Upper lobe of left lung (tissue), 6 donors: Measurements from ENCODE around the gene WNK2. TPM values are rescaled to one million over a fixed set of nuclear protein-coding genes. Genes with fewer than 3 reads are reported as not detected.
"Not testable (repeated sequence)": the region's sequence is repeated elsewhere in the genome, so short reads cannot be mapped to it uniquely, and the experiment has no call there.

Source experiments
- ATAC-seq, 2 donors: fragments of 200-7000 bp; cut with Tn5 transposase; one replicate each; pipeline ENCODE4 v1.9.1; 2022; ENCODE audit warnings: mild to moderate bottlenecking in 2 of 2, moderate library complexity in 2 of 2; ENCODE audit not compliant: low FRiP score in 2 of 2
- DNase-seq, 2 donors: peaks; one replicate each; pipeline ENCODE4 v3.0.0-alpha.2; 2019 to 2020
- H3K27ac ChIP-seq, 4 donors: fragments of 200-600 bp; sonication (generic); one replicate each; pipeline ENCODE4 v1.5.1; 2016 to 2019
- H3K27me3 ChIP-seq, 4 donors: fragments of 200-600 bp; sonication (generic); one replicate each; pipeline ENCODE4 v1.5.1; 2017 to 2019
- H3K36me3 ChIP-seq, 4 donors: fragments of 200-600 bp; sonication (generic); one replicate each; pipeline ENCODE4 v1.5.1; 2016 to 2019
- H3K4me1 ChIP-seq, 4 donors: fragments of 200-600 bp; sonication (generic); one replicate each; pipeline ENCODE4 v1.5.1; 2018 to 2019
- H3K4me3 ChIP-seq, 4 donors: fragments of 200-600 bp; sonication (generic); one replicate each; pipeline ENCODE4 v1.5.1; 2017 to 2019; ENCODE audit warnings: mild to moderate bottlenecking in 2 of 4, moderate library complexity in 1 of 4
- H3K9me3 ChIP-seq, 4 donors: fragments of 200-600 bp; sonication (generic); one replicate each; pipeline ENCODE4 v1.5.1; 2018 to 2019
- EP300 ChIP-seq, 4 donors: sonication (generic); formaldehyde crosslinking; IDR thresholded peaks; one replicate each; pipeline ENCODE4 v1.5.1; 2017; ENCODE audit warnings: antibody characterized with exemption in 4 of 4, control low read depth in 2 of 4
- POLR2A ChIP-seq, 4 donors: fragments of 450-650 bp; IDR thresholded peaks; one replicate each; pipeline ENCODE4 v1.5.1; 2016 to 2017; ENCODE audit warnings: antibody characterized with exemption in 4 of 4, mild to moderate bottlenecking in 2 of 4
- POLR2AphosphoS5 ChIP-seq, 2 donors: sonication (generic); formaldehyde crosslinking; IDR thresholded peaks; one replicate each; pipeline ENCODE4 v1.5.1; 2017; ENCODE audit warnings: antibody characterized with exemption in 2 of 2
- WGBS, 2 donors: methylation state at CpG; one replicate each; pipeline ENCODE4 v1.1.5; 2017 to 2018; 5-methylcytosine and 5-hydroxymethylcytosine counted together
- total RNA-seq, 6 donors: library from RNA; depleted of rRNA in 4 of 6; stranded (reverse); fragments of >200 nt in 4 of 6; gene quantifications; one replicate each; pipeline versions ENCODE4 v1.1.0 to v1.2.1, GENCODE V29; 2016 to 2021
- TF ChIP-seq, protein P1 (sequence below), 6 experiments: fragments of 450-650 bp in 4 of 6; fragments of 200-600 bp in 2 of 6; sonication (generic) in 2 of 6; IDR thresholded peaks; one replicate each; pipeline ENCODE4 v1.5.1; 2016 to 2019; ENCODE audit warnings: antibody characterized with exemption in 6 of 6
- donor health status: DM: no; HTN: no; CAD: no; lungs with moderate emphysema.
- donor health status: DM: no; HTN: yes; CAD: no; lungs with severe emphysema.

The WNK2 gene
- total RNA-seq, 6 donors from 2014 or later, result 1.1 to 11.5 (median 7.3) TPM

DNA sequence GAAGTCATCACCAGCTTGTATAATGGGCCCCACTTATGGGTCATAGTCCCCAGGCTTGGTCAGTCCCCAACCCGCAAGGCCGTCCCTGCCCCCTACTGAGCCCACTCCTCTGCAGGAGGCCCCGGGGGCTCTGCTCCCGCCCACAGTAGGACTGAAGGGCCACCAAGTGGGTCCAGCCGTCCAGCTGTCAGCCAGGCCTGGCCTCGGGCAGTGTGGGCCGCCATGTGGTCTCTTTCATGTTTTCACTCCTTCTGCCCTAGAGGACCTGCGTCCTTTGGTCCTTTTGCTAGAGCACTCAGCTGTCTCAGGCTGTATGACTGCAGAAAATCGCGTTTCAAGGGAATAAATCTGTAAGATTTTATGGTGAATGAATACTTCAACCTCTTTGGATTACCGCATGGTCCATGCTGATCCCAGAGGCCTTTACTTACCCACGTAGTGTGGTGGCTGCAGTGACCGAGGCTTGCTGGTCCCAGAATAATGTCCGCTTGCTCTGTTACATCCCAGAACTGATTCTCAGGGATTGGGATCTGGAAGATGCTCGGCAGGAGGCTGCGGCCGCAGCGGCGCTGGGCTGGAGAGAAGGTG, 161.8 kb downstream of the WNK2 start:
- no peaks in the 10 kb centered on the region for H3K9me3 ChIP-seq
- peaks cover 4 to 11% (median 10%) of the 10 kb centered on the region in 4 donors for H3K4me1 ChIP-seq
- ATAC-seq (peak in 1 of 2 donors; percentile 19), DNase-seq (peak in 1 of 2 donors; percentile 55)
- peak overlapping the region; percentile 39 to 56 (median 48) for H3K4me3 ChIP-seq
- TF ChIP-seq, protein P1, sequence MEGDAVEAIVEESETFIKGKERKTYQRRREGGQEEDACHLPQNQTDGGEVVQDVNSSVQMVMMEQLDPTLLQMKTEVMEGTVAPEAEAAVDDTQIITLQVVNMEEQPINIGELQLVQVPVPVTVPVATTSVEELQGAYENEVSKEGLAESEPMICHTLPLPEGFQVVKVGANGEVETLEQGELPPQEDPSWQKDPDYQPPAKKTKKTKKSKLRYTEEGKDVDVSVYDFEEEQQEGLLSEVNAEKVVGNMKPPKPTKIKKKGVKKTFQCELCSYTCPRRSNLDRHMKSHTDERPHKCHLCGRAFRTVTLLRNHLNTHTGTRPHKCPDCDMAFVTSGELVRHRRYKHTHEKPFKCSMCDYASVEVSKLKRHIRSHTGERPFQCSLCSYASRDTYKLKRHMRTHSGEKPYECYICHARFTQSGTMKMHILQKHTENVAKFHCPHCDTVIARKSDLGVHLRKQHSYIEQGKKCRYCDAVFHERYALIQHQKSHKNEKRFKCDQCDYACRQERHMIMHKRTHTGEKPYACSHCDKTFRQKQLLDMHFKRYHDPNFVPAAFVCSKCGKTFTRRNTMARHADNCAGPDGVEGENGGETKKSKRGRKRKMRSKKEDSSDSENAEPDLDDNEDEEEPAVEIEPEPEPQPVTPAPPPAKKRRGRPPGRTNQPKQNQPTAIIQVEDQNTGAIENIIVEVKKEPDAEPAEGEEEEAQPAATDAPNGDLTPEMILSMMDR (IDR thresholded peaks at IDR 0.05), result no peak
- no peak for TF ChIP-seq POLR2AphosphoS5 (IDR thresholded peaks at IDR 0.05)
- no peak for TF ChIP-seq EP300 (IDR thresholded peaks at IDR 0.05)
- H3K27ac ChIP-seq, result no peak overlapping the region
- 57 to 61% methylated on average over 12 to 18 of the region's 19 CpGs for WGBS, 2 donors
- peaks cover 0 to 10% (median 2%) of the 10 kb centered on the region in 4 donors for H3K27me3 ChIP-seq
- H3K36me3 ChIP-seq, result no peaks in the 10 kb centered on the region

DNA sequence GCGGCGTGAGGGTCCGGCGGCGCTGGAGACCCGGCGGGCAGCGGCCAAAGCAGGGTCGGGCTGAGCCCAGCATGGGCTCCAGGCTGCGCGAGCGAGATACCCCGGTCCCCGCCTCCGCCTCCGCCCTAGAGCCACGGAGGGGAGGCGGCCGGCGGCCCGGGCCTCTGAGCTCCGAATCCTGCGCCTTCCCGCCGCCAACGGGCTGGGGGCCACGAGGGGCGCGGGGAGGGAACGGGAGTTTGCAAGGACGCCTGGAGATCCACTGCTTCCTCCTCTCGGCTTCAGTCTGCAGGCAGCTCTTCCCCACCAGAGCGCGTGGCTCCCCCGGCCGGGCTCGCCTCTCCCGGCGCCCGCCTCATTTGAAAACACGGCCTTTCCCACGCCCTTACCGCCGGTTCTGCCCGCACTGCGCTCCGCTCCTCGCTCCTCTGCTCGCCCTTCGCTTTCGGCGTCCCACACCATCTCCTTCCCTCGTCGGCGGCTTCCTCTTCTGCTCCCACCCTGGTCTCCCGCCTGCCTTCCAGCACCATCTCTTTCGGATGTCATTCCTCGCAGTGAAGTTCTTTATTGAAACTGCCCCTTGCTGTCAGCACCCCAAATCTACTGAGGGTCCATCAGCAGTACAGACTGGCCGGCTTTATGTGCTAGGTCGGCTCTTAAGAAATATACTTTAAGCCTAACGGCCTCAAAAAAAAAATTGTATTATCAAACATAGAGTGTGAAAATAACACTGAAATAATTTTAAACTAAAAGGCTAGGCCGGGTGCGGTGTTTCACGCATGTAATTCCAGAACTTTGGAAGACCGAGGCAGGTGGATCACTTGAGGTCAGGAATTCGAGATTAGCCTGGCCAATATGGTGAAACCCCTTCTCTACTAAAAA, 162.5 kb downstream of the WNK2 start:
- WGBS, 2 donors, result 17 to 22% methylated on average over 34 to 66 of the region's 66 CpGs
- peaks cover 0 to 10% (median 2%) of the 10 kb centered on the region in 4 donors for H3K27me3 ChIP-seq
- no peak overlapping the region for H3K27ac ChIP-seq
- H3K36me3 ChIP-seq, result no peaks in the 10 kb centered on the region
- ATAC-seq (peak in 1 of 2 donors; percentile 81), DNase-seq (peak in 1 of 2 donors; percentile 85)
- H3K4me3 ChIP-seq, result peak overlapping the region; percentile 39 to 56 (median 48)
- TF ChIP-seq, protein P1 (IDR thresholded peaks at IDR 0.05), result no peak
- TF ChIP-seq POLR2AphosphoS5 (IDR thresholded peaks at IDR 0.05), result no peak
- no peak for TF ChIP-seq POLR2A (IDR thresholded peaks at IDR 0.05)
- no peak for TF ChIP-seq EP300 (IDR thresholded peaks at IDR 0.05)
- H3K9me3 ChIP-seq, result no peaks in the 10 kb centered on the region
- peaks cover 4 to 11% (median 10%) of the 10 kb centered on the region in 4 donors for H3K4me1 ChIP-seq

DNA sequence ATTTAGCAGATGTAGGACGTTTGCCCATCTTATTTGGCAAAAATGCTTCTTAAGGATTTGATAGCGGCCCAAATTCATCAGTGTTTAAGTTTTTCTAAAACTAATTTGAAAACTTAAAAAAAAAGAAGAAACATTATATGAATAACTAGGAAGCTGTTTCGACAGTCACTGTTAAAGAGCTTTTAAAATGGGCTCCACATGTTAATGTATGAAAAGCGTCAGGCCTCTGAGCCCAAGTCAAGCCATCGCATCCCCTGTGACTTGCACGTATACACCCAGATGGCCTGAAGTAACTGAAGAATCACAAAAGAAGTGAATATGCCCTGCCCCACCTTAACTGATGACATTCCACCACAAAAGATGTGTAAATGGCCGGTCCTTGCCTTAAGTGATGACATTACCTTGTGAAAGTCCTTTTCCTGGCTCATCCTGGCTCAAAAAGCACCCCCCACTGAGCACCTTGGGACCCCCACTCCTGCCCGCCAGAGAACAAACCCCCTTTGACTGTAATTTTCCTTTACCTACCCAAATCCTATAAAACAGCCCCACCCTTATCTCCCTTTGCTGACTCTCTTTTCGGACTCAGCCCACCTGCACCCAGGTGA, 163.5 kb downstream of the WNK2 start:
- ATAC-seq, H3K36me3 ChIP-seq, DNase-seq, H3K27ac ChIP-seq, H3K4me3 ChIP-seq, H3K9me3 ChIP-seq, H3K27me3 ChIP-seq: not testable (repeated sequence)
- 92 to 96% methylated on average over 9 of the region's 9 CpGs for WGBS, 2 donors
- peaks cover 4 to 11% (median 10%) of the 10 kb centered on the region in 4 donors for H3K4me1 ChIP-seq

DNA sequence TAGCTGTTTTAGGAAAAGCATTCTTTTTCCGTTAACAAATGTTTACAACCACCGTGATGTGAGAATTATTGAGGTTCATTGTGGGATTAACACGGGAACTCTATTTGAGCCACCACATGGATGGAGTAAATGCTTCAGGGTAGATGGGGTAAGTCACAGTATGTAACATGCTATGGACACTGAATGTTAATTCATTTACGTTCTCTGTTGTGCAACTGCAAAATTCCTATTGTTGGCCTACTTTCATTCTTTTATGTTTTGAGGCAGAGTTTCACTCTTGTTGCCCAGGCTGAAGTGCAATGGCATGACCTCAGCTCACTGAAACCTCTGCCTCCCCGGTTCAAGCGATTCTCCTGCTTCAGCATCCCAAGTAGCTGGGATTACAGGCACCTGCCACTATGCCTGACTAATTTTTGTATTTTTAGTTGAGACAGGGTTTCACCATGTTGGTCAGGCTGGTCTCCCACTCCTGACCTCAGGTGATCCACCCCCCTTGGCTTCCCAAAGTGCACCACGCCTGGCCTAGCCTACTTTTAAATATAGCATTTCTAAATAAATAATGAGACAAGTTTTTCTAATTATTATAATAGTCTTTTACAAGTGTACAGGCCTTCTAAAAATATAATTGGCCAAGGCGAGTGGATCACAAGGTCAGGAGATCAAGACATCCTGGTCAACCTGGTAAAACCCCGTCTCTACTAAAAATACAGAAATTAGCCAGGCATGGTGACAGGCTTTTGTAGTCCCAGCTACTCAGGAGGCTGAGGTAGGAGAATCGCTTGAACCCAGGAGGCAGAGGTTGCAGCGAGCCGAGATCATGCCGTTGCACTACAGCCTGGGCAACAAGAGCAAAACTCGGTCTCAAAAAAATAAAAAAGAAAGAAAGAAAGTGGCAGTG, 169.7 kb downstream of the WNK2 start:
- not testable (repeated sequence) for DNase-seq, ATAC-seq
- 94% methylated on average over 14 of the region's 14 CpGs for WGBS, 2 donors

DNA sequence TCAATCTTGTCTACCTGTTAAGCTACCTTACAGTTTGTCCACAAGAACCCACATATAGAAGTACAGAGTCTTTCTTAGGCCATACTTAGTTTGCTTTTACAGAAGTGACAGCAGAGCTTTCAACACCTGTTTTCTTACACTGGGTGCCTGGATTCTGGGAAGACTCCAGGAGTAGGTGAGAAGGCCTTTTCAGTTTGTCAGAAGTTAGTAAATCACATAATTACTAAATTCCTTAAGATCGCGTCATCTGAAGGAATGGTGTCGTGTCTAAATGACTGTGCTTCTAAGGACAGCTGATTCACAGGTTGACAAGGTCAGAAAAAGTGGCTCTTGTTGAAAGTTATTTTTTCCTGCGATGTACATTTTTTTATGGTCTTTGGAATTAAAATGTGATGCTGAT, 170.5 kb downstream of the WNK2 start:
- whole genome bisulfite sequencing, 2 donors, result 77 to 85% methylated on average over 4 of the region's 4 CpGs
- H3K27me3 ChIP-seq, result no peaks in the 10 kb centered on the region
- H3K9me3 ChIP-seq, result no peaks in the 10 kb centered on the region
- no peak overlapping the region for H3K4me3 ChIP-seq
- ATAC-seq (no peak), DNase-seq (no peak)
- no peaks in the 10 kb centered on the region for H3K36me3 ChIP-seq
- no peak overlapping the region for H3K27ac ChIP-seq
- TF ChIP-seq POLR2A (IDR thresholded peaks at IDR 0.05) (no peak), EP300 (IDR thresholded peaks at IDR 0.05) (no peak), POLR2AphosphoS5 (IDR thresholded peaks at IDR 0.05) (no peak)
- TF ChIP-seq, protein P1 (IDR thresholded peaks at IDR 0.05), result no peak
- no peaks in the 10 kb centered on the region for H3K4me1 ChIP-seq

More for the DNA sequence above, 169.7 kb downstream of the WNK2 start:
- not testable (repeated sequence) for H3K36me3 ChIP-seq, H3K9me3 ChIP-seq, H3K27ac ChIP-seq, H3K4me1 ChIP-seq, H3K4me3 ChIP-seq, H3K27me3 ChIP-seq
